Occipital lobe (tissue), 2 donors: ENCODE data around the gene DPP10. TPM values are rescaled to one million over a fixed set of nuclear protein-coding genes. Genes with fewer than 3 reads are reported as not detected.
"Not testable (repeated sequence)": the region's sequence is repeated elsewhere in the genome, so short reads cannot be mapped to it uniquely, and the experiment has no call there.

ENCODE experiments used
- DNase-seq: peaks from one replicate; lab custom pipeline; 2025; lab: John Stamatoyannopoulos, UW
- total RNA-seq: library from RNA; depleted of rRNA; stranded (reverse); fragments of >200 nt; gene quantifications from one replicate; pipeline ENCODE4 v1.2.3, GENCODE V29; 2014

Gene DPP10
- total RNA-seq, 1 donor from 2014 or later: 76.7 TPM

- DNase-seq: no peak
Measured at GRCh38 chr2:114937366-114937930, 495.0 kb downstream of the DPP10 start.

- DNase-seq: no peak
Measured at GRCh38 chr2:114940785-114941458, 498.5 kb downstream of the DPP10 start.

- DNase-seq: no peak
Measured at GRCh38 chr2:114949228-114949804, 506.9 kb downstream of the DPP10 start.

GRCh38 chr2:114960389-114960788 is 517.9 kb downstream of the DPP10 start:
- no peak for DNase-seq

- no peak for DNase-seq
Measured at GRCh38 chr2:114962532-114962931, 520.1 kb downstream of the DPP10 start.

GRCh38 chr2:114968748-114969400 is 526.4 kb downstream of the DPP10 start:
- no peak for DNase-seq

- DNase-seq: not testable (repeated sequence)
Measured at GRCh38 chr2:115004321-115004720, 561.9 kb downstream of the DPP10 start.

GRCh38 chr2:115011721-115012120 is 569.3 kb downstream of the DPP10 start:
- DNase-seq: no peak

- not testable (repeated sequence) for DNase-seq
Measured at GRCh38 chr2:115022013-115022412, 579.6 kb downstream of the DPP10 start.

GRCh38 chr2:115034801-115035200 is 592.4 kb downstream of the DPP10 start:
- DNase-seq: no peak

- DNase-seq: no peak
Measured at GRCh38 chr2:115036818-115037217, 594.4 kb downstream of the DPP10 start.

GRCh38 chr2:115057473-115057872 is 615.0 kb downstream of the DPP10 start:
- DNase-seq: no peak

- DNase-seq: no peak
Measured at GRCh38 chr2:115070002-115070401, 627.6 kb downstream of the DPP10 start.

GRCh38 chr2:115071534-115071933 is 629.1 kb downstream of the DPP10 start:
- no peak for DNase-seq

- no peak for DNase-seq
Measured at GRCh38 chr2:115075800-115076199, 633.4 kb downstream of the DPP10 start.

- no peak for DNase-seq
Measured at GRCh38 chr2:115077626-115078025, 635.2 kb downstream of the DPP10 start.

- DNase-seq: no peak
Measured at GRCh38 chr2:115083225-115083624, 640.8 kb downstream of the DPP10 start.

GRCh38 chr2:115083711-115084110 is 641.3 kb downstream of the DPP10 start:
- DNase-seq: no peak

- DNase-seq: peak; percentile 22
Measured at GRCh38 chr2:115084446-115084845, 642.0 kb downstream of the DPP10 start.

- not testable (repeated sequence) for DNase-seq
Measured at GRCh38 chr2:115086051-115086620, 643.7 kb downstream of the DPP10 start.

- no peak for DNase-seq
Measured at GRCh38 chr2:115094441-115094840, 652.0 kb downstream of the DPP10 start.

GRCh38 chr2:115105966-115106365 is 663.5 kb downstream of the DPP10 start:
- DNase-seq: no peak
